ENCODE results near the gene DYNLRB1.

DYNLRB1 gene

DNA sequence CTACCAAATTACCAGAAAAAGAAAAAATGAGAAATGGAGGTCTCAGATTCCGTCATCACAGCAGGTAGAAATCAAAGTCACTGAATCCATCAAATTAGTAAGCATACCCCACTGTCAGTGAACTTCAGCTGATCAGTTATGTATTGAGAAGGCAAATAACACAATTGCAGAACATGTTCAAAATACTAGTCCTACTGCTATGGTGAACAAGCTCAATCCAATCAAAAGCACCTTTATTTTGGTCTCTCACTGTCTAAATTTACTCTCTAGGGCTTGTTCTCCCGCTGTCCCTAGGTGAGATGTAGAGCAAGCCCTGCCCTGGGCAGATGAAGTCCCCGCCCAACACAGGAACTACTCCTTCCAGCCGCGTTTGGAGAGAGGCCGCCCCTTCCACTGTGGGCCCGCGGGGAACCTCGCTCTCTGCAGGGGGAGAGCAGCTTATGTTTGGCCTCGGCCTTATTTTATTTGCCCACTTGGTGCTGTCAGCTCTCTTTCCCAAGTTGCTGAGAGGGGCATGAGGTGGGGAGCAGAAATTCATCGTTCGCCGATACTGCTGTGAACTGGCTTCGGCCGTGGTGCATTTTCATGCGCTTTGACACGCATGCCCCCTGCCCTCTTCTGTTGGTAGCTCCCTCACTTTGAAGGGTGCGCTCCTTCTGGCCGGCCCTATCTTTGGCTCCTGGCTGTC lies 28.0 kb downstream of the DYNLRB1 start:
- DNase-seq (ENCODE audit: low read depth, low spot score) = no peak
- no peak for TF ChIP-seq CTCF (IDR thresholded peaks at IDR 0.05; ENCODE audit: low read depth, low read length)
- in situ Hi-C loops (cut with HindIII; ENCODE audit: low sequenced_read_pairs) = no loop called here
- H3K4me3 ChIP-seq (ENCODE audit: low read depth, low read length) = no peak overlapping the region

DNA sequence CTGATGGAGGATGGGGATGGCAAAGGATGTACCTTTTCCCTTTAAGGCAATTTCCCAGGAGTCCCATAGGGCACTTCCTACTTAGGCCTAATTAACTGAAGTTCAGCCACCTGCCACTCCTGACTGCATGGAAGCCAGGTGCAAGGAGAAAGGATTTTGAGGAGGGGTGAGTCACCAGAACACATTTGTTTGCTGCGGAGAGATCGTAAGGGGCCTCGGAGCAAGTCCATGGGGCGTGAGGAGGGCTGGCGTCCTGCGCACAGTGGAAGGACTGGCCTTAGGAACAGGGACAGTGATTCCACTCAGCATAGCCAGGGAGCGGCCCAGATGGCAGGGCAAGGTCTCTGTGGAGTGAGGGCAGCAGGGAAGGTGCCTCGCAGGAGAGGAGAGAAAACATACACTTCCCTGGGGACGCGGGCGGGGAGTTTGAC lies 30.5 kb downstream of the DYNLRB1 start:
- DNase-seq (ENCODE audit: low read depth, low spot score) = no peak
- in situ Hi-C loops (cut with HindIII; ENCODE audit: low sequenced_read_pairs) = no loop called here
- no peak for TF ChIP-seq CTCF (IDR thresholded peaks at IDR 0.05; ENCODE audit: low read depth, low read length)
- H3K4me3 ChIP-seq (ENCODE audit: low read depth, low read length) = no peak overlapping the region

GRCh38 chr20:34547844-34548613 lies 31.8 kb downstream of the DYNLRB1 start:
- TF ChIP-seq CTCF (IDR thresholded peaks at IDR 0.05; ENCODE audit: low read depth, low read length) = no peak
- no peak for DNase-seq (ENCODE audit: low read depth, low spot score)
- in situ Hi-C loops (cut with HindIII; ENCODE audit: low sequenced_read_pairs) = no loop called here
- H3K4me3 ChIP-seq (ENCODE audit: low read depth, low read length) = no peak overlapping the region

- no peak for DNase-seq (ENCODE audit: low read depth, low spot score)
- in situ Hi-C loops (cut with HindIII; ENCODE audit: low sequenced_read_pairs) = no loop called here
- TF ChIP-seq CTCF (IDR thresholded peaks at IDR 0.05; ENCODE audit: low read depth, low read length) = no peak
- no peak overlapping the region for H3K4me3 ChIP-seq (ENCODE audit: low read depth, low read length)
Measured at GRCh38 chr20:34549291-34549928, 33.2 kb downstream of the DYNLRB1 start.

GRCh38 chr20:34549929-34550305 lies 33.7 kb downstream of the DYNLRB1 start:
- no peak for DNase-seq (ENCODE audit: low read depth, low spot score)
- no peak overlapping the region for H3K4me3 ChIP-seq (ENCODE audit: low read depth, low read length)
- in situ Hi-C loops (cut with HindIII; ENCODE audit: low sequenced_read_pairs) = no loop called here
- TF ChIP-seq CTCF (IDR thresholded peaks at IDR 0.05; ENCODE audit: low read depth, low read length) = no peak

GRCh38 chr20:34552569-34552968 lies 36.3 kb downstream of the DYNLRB1 start:
- H3K4me3 ChIP-seq (ENCODE audit: low read depth, low read length) = no peak overlapping the region
- no peak for DNase-seq (ENCODE audit: low read depth, low spot score)
- in situ Hi-C loops (cut with HindIII; ENCODE audit: low sequenced_read_pairs) = no loop called here
- TF ChIP-seq CTCF (IDR thresholded peaks at IDR 0.05; ENCODE audit: low read depth, low read length) = no peak
